HCT116 (cell line): ENCODE measurements around the gene UROS. TPM values are rescaled to one million over a fixed set of nuclear protein-coding genes. Genes with fewer than 3 reads are reported as not detected.

ENCODE experiments used
- ATAC-seq: fragments of 200-7000 bp; cut with Tn5 transposase; 2 replicates; pipeline ENCODE4 v1.9.1; 2020; ENCODE audit warnings: mild to moderate bottlenecking, moderate library complexity
- BruUV-seq: library from RNA; stranded (reverse); fragments of 400-500 nt; replicated peaks from 2 replicates; lab custom pipeline; 2021; lab: Mats Ljungman, UMichigan
- CTCF ChIA-PET: fragments of 300-600 bp; sonication (Branson Sonifier 250); formaldehyde crosslinking; loops from one replicate; lab custom pipeline; 2021; ENCODE audit warnings: antibody characterized with exemption; lab: Charles Lee
- POLR2A ChIA-PET: fragments of 300-600, 350-600 bp; sonication (Branson Sonifier 250); formaldehyde crosslinking; loops from one replicate; lab custom pipeline; 2021; ENCODE audit warnings: antibody characterized with exemption; lab: Charles Lee
- RAD21 ChIA-PET, 2 experiments: fragments of 300-600 bp; sonication (Branson Sonifier 250); formaldehyde crosslinking; loops; one replicate each; lab custom pipeline; 2023; ENCODE audit warnings: low total read pairs in 2 of 2; ENCODE audit not compliant: uncharacterized antibody in 2 of 2, unreplicated experiment in 2 of 2, low non-redundant PET in 1 of 2; lab: Charles Lee
- DNase-seq: peaks from one replicate; pipeline ENCODE4 v3.0.0-alpha.2; 2010; ENCODE audit warnings: low read depth, low spot score
- H2AFZ ChIP-seq: fragments of 200-600 bp; shearing (Covaris generic), sonication (generic); 2 replicates; pipeline ENCODE4 v1.6.1; 2017; ENCODE audit warnings: low read depth, mixed run types, mixed read lengths, antibody characterized with exemption, low read length; ENCODE audit not compliant: poor library complexity, severe bottlenecking
- H3K27ac ChIP-seq: 2 replicates; pipeline ENCODE4 v1.5.1; 2012; ENCODE audit warnings: low read depth, low read length
- H3K27me3 ChIP-seq: fragments of 200-600 bp; sonication (generic); 2 replicates; pipeline ENCODE4 v1.6.1; 2016; ENCODE audit warnings: mixed run types, low read length, mixed read lengths; ENCODE audit not compliant: insufficient read depth
- H3K36me3 ChIP-seq, 2 experiments: fragments of 200-500 bp in 1 of 2; fragments of 200-600 bp in 1 of 2; sonication (Bioruptor generic) in 1 of 2; sonication (generic) in 1 of 2; 2 replicates each; pipeline versions ENCODE4 v1.5.1 to v1.6.1; 2014 to 2016; ENCODE audit warnings: low read length in 2 of 2, inconsistent platforms in 1 of 2, mixed read lengths in 1 of 2, mixed run types in 1 of 2; ENCODE audit not compliant: insufficient read depth in 2 of 2, control insufficient read depth in 1 of 2
- H3K4me1 ChIP-seq, 2 experiments: fragments of 200-600 bp in 1 of 2; sonication (generic) in 1 of 2; 2 replicates each; pipeline versions ENCODE4 v1.5.1 to v1.6.1; 2012 to 2017; ENCODE audit warnings: low read length in 2 of 2, inconsistent platforms in 1 of 2, mild to moderate bottlenecking in 1 of 2, mixed read lengths in 1 of 2, mixed run types in 1 of 2, moderate library complexity in 1 of 2; ENCODE audit not compliant: insufficient read depth in 2 of 2, control insufficient read depth in 1 of 2
- H3K4me2 ChIP-seq: fragments of 200-600 bp; sonication (generic); 2 replicates; pipeline ENCODE4 v1.6.1; 2017; ENCODE audit warnings: mixed run types, low read length, mixed read lengths
- H3K4me3 ChIP-seq, 2 experiments: fragments of 200-600 bp in 1 of 2; sonication (generic) in 1 of 2; replicated peaks in 1 of 2; 2 replicates each; pipeline ENCODE4 v1.5.1; 2011 to 2016; ENCODE audit warnings: low read length in 2 of 2, control low read depth in 1 of 2, low read depth in 1 of 2, mild to moderate bottlenecking in 1 of 2, mixed read lengths in 1 of 2, mixed run types in 1 of 2
- H3K79me2 ChIP-seq: fragments of 200-600 bp; sonication (generic); 2 replicates; pipeline ENCODE4 v1.6.1; 2017; ENCODE audit warnings: mild to moderate bottlenecking, mixed run types, low read length, moderate library complexity, mixed read lengths; ENCODE audit not compliant: insufficient read depth
- H3K9ac ChIP-seq: fragments of 200-600 bp; sonication (generic); 2 replicates; pipeline ENCODE4 v1.6.1; 2016; ENCODE audit warnings: low read length, mixed read lengths
- H3K9me2 ChIP-seq: fragments of 200-600 bp; sonication (generic), shearing (Covaris generic); 2 replicates; pipeline ENCODE4 v1.6.1; 2017; ENCODE audit warnings: mixed run types, mild to moderate bottlenecking, moderate library complexity; ENCODE audit not compliant: insufficient read depth
- H3K9me3 ChIP-seq, 2 experiments: fragments of 200-500 bp in 1 of 2; fragments of 200-600 bp in 1 of 2; sonication (Bioruptor generic) in 1 of 2; sonication (generic) in 1 of 2; 2 replicates each; pipeline ENCODE4 v1.6.1; 2014 to 2017; ENCODE audit warnings: low read length in 2 of 2, mixed read lengths in 2 of 2, inconsistent platforms in 1 of 2, low read depth in 1 of 2, mild to moderate bottlenecking in 1 of 2, mixed run types in 1 of 2, moderate library complexity in 1 of 2; ENCODE audit not compliant: control insufficient read depth in 1 of 2, insufficient read depth in 1 of 2
- H4K20me1 ChIP-seq: fragments of 200-600 bp; sonication (generic), shearing (Covaris generic); 2 replicates; pipeline ENCODE4 v1.6.1; 2017; ENCODE audit warnings: mixed run types, mild to moderate bottlenecking, moderate library complexity; ENCODE audit not compliant: insufficient read depth
- CEBPB ChIP-seq: IDR thresholded peaks from 2 replicates; pipeline ENCODE4 v1.6.1; 2012; ENCODE audit warnings: low read depth
- CTCF ChIP-seq, 3 experiments: fragments of 200-600 bp in 1 of 3; sonication (generic) in 1 of 3; IDR thresholded peaks in 2 of 3; conservative IDR thresholded peaks in 1 of 3; 2 replicates each; pipeline ENCODE4 v1.5.1; 2012 to 2017; ENCODE audit warnings: low read depth in 2 of 3, low read length in 2 of 3, antibody characterized with exemption in 1 of 3, borderline replicate concordance in 1 of 3, control low read depth in 1 of 3, mild to moderate bottlenecking in 1 of 3, mixed read lengths in 1 of 3, mixed run types in 1 of 3, moderate library complexity in 1 of 3; ENCODE audit not compliant: insufficient read depth in 1 of 3
- ELF1 ChIP-seq: IDR thresholded peaks from 2 replicates; pipeline ENCODE4 v1.6.1; 2012; ENCODE audit warnings: low read depth, borderline replicate concordance
- EZH2 ChIP-seq: fragments of 200-600 bp; sonication (generic); IDR thresholded peaks from 2 replicates; pipeline ENCODE4 v1.6.1; 2017; ENCODE audit warnings: antibody characterized with exemption, mixed run types
- RAD21 ChIP-seq: IDR thresholded peaks from 2 replicates; pipeline ENCODE4 v1.6.1; 2012; ENCODE audit warnings: low read depth, mild to moderate bottlenecking
- SRF ChIP-seq: IDR thresholded peaks from 2 replicates; pipeline ENCODE4 v1.6.1; 2012; ENCODE audit warnings: low read depth
- YY1 ChIP-seq: IDR thresholded peaks from 2 replicates; pipeline ENCODE4 v1.6.1; 2011; ENCODE audit warnings: low read length, low read depth, moderate library complexity, mild to moderate bottlenecking; ENCODE audit not compliant: insufficient replicate concordance; ENCODE audit errors: extremely low read depth
- intact Hi-C: fragments of 100-400 bp; cut with micrococcal nuclease; formaldehyde crosslinking; loops from 2 replicates; pipeline ENCODE4 v1.10.0; 2022
- total RNA-seq: library from RNA; stranded (reverse); gene quantifications from one replicate; pipeline ENCODE4 v1.2.1, GENCODE V29; 2021; ENCODE audit not compliant: unreplicated experiment
- TF ChIP-seq, protein P1 (sequence below): IDR thresholded peaks from 2 replicates; pipeline ENCODE4 v1.6.1; 2012; ENCODE audit warnings: low read depth

Gene UROS
- total RNA-seq, 1 experiment from 2014 or later = 63.9 TPM

- POLR2A ChIA-PET = no interaction called here
- no peaks in the 10 kb centered on the region for H3K9me2 ChIP-seq
- peak overlapping the region; percentile 86 for H3K9ac ChIP-seq
- intact Hi-C loops = no loop called here
- no TSS peak for BruUV-seq
- peaks cover 11% of the 10 kb centered on the region; the same call in 1 of the 2 replicates for H4K20me1 ChIP-seq
- no peak for ATAC-seq
- peak overlapping the region; percentile 82 for H3K4me3 ChIP-seq
- TF ChIP-seq ELF1 (no peak), CEBPB (no peak), YY1 (no peak), CTCF (IDR thresholded peaks at IDR 0.05 in 2 of 3, conservative IDR thresholded peaks at IDR 0.05 in 1 of 3; ENCODE audit: borderline replicate concordance in 1 of 3, insufficient read depth in 1 of 3, low read depth in 2 of 3, low read length in 2 of 3) (no peak), EZH2 (no peak), SRF (no peak), RAD21 (no peak)
- TF ChIP-seq, protein P1, sequence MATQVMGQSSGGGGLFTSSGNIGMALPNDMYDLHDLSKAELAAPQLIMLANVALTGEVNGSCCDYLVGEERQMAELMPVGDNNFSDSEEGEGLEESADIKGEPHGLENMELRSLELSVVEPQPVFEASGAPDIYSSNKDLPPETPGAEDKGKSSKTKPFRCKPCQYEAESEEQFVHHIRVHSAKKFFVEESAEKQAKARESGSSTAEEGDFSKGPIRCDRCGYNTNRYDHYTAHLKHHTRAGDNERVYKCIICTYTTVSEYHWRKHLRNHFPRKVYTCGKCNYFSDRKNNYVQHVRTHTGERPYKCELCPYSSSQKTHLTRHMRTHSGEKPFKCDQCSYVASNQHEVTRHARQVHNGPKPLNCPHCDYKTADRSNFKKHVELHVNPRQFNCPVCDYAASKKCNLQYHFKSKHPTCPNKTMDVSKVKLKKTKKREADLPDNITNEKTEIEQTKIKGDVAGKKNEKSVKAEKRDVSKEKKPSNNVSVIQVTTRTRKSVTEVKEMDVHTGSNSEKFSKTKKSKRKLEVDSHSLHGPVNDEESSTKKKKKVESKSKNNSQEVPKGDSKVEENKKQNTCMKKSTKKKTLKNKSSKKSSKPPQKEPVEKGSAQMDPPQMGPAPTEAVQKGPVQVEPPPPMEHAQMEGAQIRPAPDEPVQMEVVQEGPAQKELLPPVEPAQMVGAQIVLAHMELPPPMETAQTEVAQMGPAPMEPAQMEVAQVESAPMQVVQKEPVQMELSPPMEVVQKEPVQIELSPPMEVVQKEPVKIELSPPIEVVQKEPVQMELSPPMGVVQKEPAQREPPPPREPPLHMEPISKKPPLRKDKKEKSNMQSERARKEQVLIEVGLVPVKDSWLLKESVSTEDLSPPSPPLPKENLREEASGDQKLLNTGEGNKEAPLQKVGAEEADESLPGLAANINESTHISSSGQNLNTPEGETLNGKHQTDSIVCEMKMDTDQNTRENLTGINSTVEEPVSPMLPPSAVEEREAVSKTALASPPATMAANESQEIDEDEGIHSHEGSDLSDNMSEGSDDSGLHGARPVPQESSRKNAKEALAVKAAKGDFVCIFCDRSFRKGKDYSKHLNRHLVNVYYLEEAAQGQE = no peak
- TF ChIP-seq, all 23 proteins: peak for 0
- Histone ChIP-seq H3K4me2 (peak overlapping the region; percentile 90), H2AFZ (no peak overlapping the region), H3K27ac (peak overlapping the region; percentile 30; the same call in 1 of the 2 replicates), H3K9me3 (no peaks in the 10 kb centered on the region), H3K36me3 (peaks cover 30 to 43% of the 10 kb centered on the region in 2 experiments), H3K4me1 (peaks cover 13 to 20% of the 10 kb centered on the region in 2 experiments), H3K79me2 (peaks cover 86% of the 10 kb centered on the region), H3K27me3 (no peaks in the 10 kb centered on the region)
- RAD21 ChIA-PET = interaction anchor here in 1 of 2 experiments (0.6 kb wide), 1 partner anchor 45 kb away, joined by 3 read pairs; no protein-coding TSS in a partner anchor
- DNase-seq = no peak
- CTCF ChIA-PET = no interaction called here
Measured at GRCh38 chr10:125824736-125825135, 1.7 kb upstream of the UROS start.
